Kidney (tissue), 14 donors: ENCODE measurements around the gene SPTBN4. TPM values are rescaled to one million over a fixed set of nuclear protein-coding genes. Genes with fewer than 3 reads are reported as not detected.

ENCODE experiments used
- DNase-seq, 5 donors: peaks; one replicate each; pipeline ENCODE4 v3.0.0-alpha.2; 2013 to 2020
- FAIRE-seq: peaks from 2 replicates; lab custom pipeline; 2012; peaks lifted over from hg19 to GRCh38; lab: Jason Lieb, UNC
- H3K27ac ChIP-seq, 2 donors: one replicate each; pipeline ENCODE4 v1.7.0; 2013; ENCODE audit warnings: low read depth in 2 of 2, low read length in 2 of 2, inconsistent platforms in 1 of 2
- H3K27me3 ChIP-seq: one replicate; pipeline ENCODE4 v1.7.1; 2013; ENCODE audit warnings: low read length, inconsistent platforms; ENCODE audit not compliant: control insufficient read depth, insufficient read depth
- H3K36me3 ChIP-seq, 3 donors: one replicate each; pipeline versions ENCODE4 v1.7.0 to v1.7.1; 2013; ENCODE audit warnings: low read length in 3 of 3, control low read depth in 1 of 3, inconsistent platforms in 1 of 3; ENCODE audit not compliant: insufficient read depth in 3 of 3, control insufficient read depth in 2 of 3
- H3K4me1 ChIP-seq, 3 donors: one replicate each; pipeline versions ENCODE4 v1.7.0 to v1.7.1; 2013; ENCODE audit warnings: low read length in 3 of 3, inconsistent platforms in 1 of 3, low read depth in 1 of 3; ENCODE audit not compliant: control insufficient read depth in 2 of 3, insufficient read depth in 2 of 3
- H3K4me3 ChIP-seq, 3 donors: one replicate each; pipeline versions ENCODE4 v1.7.0 to v1.8.1; 2013; ENCODE audit warnings: low read length in 3 of 3, control low read depth in 1 of 3, inconsistent platforms in 1 of 3
- H3K9ac ChIP-seq, 3 donors: one replicate each; pipeline versions ENCODE4 v1.7.0 to v1.7.1; 2013; ENCODE audit warnings: low read length in 3 of 3, control low read depth in 1 of 3, inconsistent platforms in 1 of 3
- H3K9me3 ChIP-seq, 3 donors: one replicate each; pipeline versions ENCODE4 v1.7.0 to v1.7.1; 2013; ENCODE audit warnings: low read length in 3 of 3, control low read depth in 1 of 3, inconsistent platforms in 1 of 3; ENCODE audit not compliant: control insufficient read depth in 2 of 3, insufficient read depth in 1 of 3
- CTCF ChIP-seq: IDR thresholded peaks from 3 replicates; pipeline ENCODE4 v1.5.1; 2012; ENCODE audit warnings: mild to moderate bottlenecking, moderate library complexity, borderline replicate concordance; ENCODE audit not compliant: insufficient read depth; ENCODE audit errors: extremely low read depth
- intact Hi-C: fragments of 100-400 bp; cut with DNase I; formaldehyde crosslinking; loops from one replicate; pipeline ENCODE4 v1.11.1; 2022
- polyA plus RNA-seq: library from polyadenylated mRNA; stranded (reverse); fragments of 350-450 nt; fragmentation: Illumina TruSeq; extraction: RNeasy Lipid Tissue Mini Kit (QIAGEN cat#74804); gene quantifications from one replicate; pipeline ENCODE4 v1.2.3, GENCODE V29; 2014; ENCODE audit warnings: low read depth, low replicate concordance; ENCODE audit not compliant: insufficient read depth
- total RNA-seq: library from RNA; stranded (reverse); fragmentation: NEBNext Ultra II Directional; extraction: Animal tissue kit (Norgen Biotek cat#: 25700); gene quantifications from one replicate; pipeline ENCODE4 v1.2.1, GENCODE V29; 2021
- donor health status: control.
- donor health status: control.
- donor health status: control.
- donor health status: control.
- donor health status: control.
- donor health status: DM: yes; HTN: yes; CAD: no.
- donor health status: Normal renal cell carcinoma (clear cell type).

The SPTBN4 gene
- total and polyA plus RNA-seq, 2 donors from 2014 or later, result 0.82 to 4.6 TPM

- H3K27ac ChIP-seq, result peak within 1 kb of the TSS; percentile 96 to 99
- DNase-seq (peak; percentile 97 to 99 (median 99)), FAIRE-seq (no peak)
- H3K4me1 ChIP-seq, result peaks cover 7 to 10% (median 8%) of the 10 kb centered on the region in 3 donors
- H3K4me3 ChIP-seq, result peak within 1 kb of the TSS; percentile 93 to 100 (median 98)
- TF ChIP-seq CTCF, result no peak
- peak within 1 kb of the TSS; percentile 98 to 100 (median 99) for H3K9ac ChIP-seq
- H3K36me3 ChIP-seq, result peaks cover 5 to 25% (median 11%) of the 10 kb centered on the region in 3 donors
- H3K9me3 ChIP-seq, result no peaks in the 10 kb centered on the region
- intact Hi-C loops, result no loop called here
- H3K27me3 ChIP-seq, result no peaks in the 10 kb centered on the region
These were observed 22.6 kb upstream of the SPTBN4 start, which contains the start of gene SERTAD3 for GRCh38 chr19:40444000-40444824. Gene SERTAD3, minus strand, starts transcription at chr19:40444335. Its CDS starts 2,255 bp downstream, at chr19:40442080.

GRCh38 chr19:40444825-40445312 lies 21.9 kb upstream of the SPTBN4 start:
- DNase-seq, result no peak
- H3K36me3 ChIP-seq, result peaks cover 7 to 25% (median 11%) of the 10 kb centered on the region in 3 donors
- no peaks in the 10 kb centered on the region for H3K9me3 ChIP-seq
- H3K27ac ChIP-seq, result peak overlapping the region; percentile 96 to 99
- no peak for FAIRE-seq
- peak; percentile 29 for TF ChIP-seq CTCF
- intact Hi-C loops, result no loop called here
- H3K27me3 ChIP-seq, result no peaks in the 10 kb centered on the region
- H3K4me3 ChIP-seq, result peak overlapping the region; percentile 64 to 98 (median 77)
- H3K4me1 ChIP-seq, result peaks cover 7 to 10% (median 8%) of the 10 kb centered on the region in 3 donors
- H3K9ac ChIP-seq, result peak overlapping the region; percentile 45 to 93 (median 78)

DNA sequence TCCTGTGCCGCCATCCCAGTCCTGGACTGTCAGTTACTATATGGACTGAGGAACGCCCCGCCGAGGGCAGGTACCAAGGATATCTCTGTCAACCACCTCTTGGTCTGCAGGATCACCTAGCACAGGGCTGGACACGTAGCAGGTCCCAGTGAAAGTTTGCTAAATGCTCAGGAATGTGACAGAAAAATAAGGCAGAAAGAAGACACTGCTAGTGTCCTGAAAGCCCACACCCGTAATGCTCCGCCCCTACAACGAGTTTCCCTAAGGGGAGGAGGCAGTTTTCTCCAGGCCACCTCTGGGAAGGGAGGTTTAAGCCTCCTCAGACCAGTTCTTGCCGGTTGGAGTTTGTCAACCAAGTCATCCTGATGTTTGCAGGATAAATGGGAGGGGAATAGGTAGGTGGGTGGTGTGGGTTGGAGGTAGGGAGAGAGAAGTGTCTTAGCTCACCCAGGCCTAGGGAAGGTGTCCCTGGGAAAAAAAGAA lies 21.0 kb upstream of the SPTBN4 start:
- H3K9ac ChIP-seq, result no peak overlapping the region
- no peaks in the 10 kb centered on the region for H3K27me3 ChIP-seq
- no peak overlapping the region for H3K4me3 ChIP-seq
- peak overlapping the region; percentile 55 to 81 for H3K27ac ChIP-seq
- H3K4me1 ChIP-seq, result peaks cover 7 to 10% (median 8%) of the 10 kb centered on the region in 3 donors
- intact Hi-C loops, result no loop called here
- H3K9me3 ChIP-seq, result no peaks in the 10 kb centered on the region
- FAIRE-seq (no peak), DNase-seq (peak; percentile 73 to 91 (median 77))
- TF ChIP-seq CTCF, result no peak
- peaks cover 4 to 20% (median 11%) of the 10 kb centered on the region in 3 donors for H3K36me3 ChIP-seq
